Endothelial cell of umbilical vein (primary cell): ENCODE results near the gene FAM135A. TPM values are rescaled to one million over a fixed set of nuclear protein-coding genes. Genes with fewer than 3 reads are reported as not detected.
A peak's percentile ranks its signal among the peaks of the same experiment; 100 is the strongest.

Experiments
- BruUV-seq: library from RNA; stranded (reverse); fragments of 400-500 nt; replicated peaks from 2 replicates; lab custom pipeline; 2021; lab: Mats Ljungman, UMichigan
- CTCF ChIA-PET: fragments of 300-600, 350-600 bp; sonication (Branson Sonifier 250); formaldehyde crosslinking; loops from one replicate; lab custom pipeline; 2021; ENCODE audit warnings: antibody characterized with exemption, inconsistent platforms; lab: Charles Lee
- POLR2A ChIA-PET: fragments of 300-600, 350-600 bp; sonication (Branson Sonifier 250); formaldehyde crosslinking; loops from one replicate; lab custom pipeline; 2021; ENCODE audit warnings: antibody characterized with exemption, inconsistent platforms; lab: Charles Lee
- DNase-seq: peaks from one replicate; pipeline ENCODE4 v3.0.0-alpha.2; 2011; ENCODE audit warnings: low read depth, low spot score
- FAIRE-seq: peaks from 2 replicates; lab custom pipeline; 2011; peaks lifted over from hg19 to GRCh38; lab: Jason Lieb, UNC
- H2AFZ ChIP-seq: 2 replicates; pipeline ENCODE4 v1.6.0; 2012; ENCODE audit warnings: low read depth, low read length, control low read depth, inconsistent platforms
- H3K27ac ChIP-seq: 2 replicates; pipeline ENCODE4 v1.5.1; 2011; ENCODE audit warnings: low read depth, mild to moderate bottlenecking, control low read depth, low read length, moderate library complexity; ENCODE audit not compliant: insufficient read depth
- H3K27me3 ChIP-seq, 2 experiments: 2 replicates each; pipeline versions ENCODE4 v1.6.0 to v1.6.1; 2011; ENCODE audit warnings: low read length in 2 of 2, mixed read lengths in 1 of 2; ENCODE audit not compliant: control insufficient read depth in 2 of 2, insufficient read depth in 2 of 2
- H3K36me3 ChIP-seq, 2 experiments: 2 replicates in 1 of 2; 3 replicates in 1 of 2; pipeline ENCODE4 v1.5.1; 2011; ENCODE audit warnings: low read length in 2 of 2, mild to moderate bottlenecking in 1 of 2, moderate library complexity in 1 of 2; ENCODE audit not compliant: control insufficient read depth in 2 of 2, insufficient read depth in 2 of 2; ENCODE audit errors: extremely low read depth in 1 of 2
- H3K4me1 ChIP-seq: 3 replicates; pipeline ENCODE4 v1.5.1; 2011; ENCODE audit warnings: mild to moderate bottlenecking, low read length; ENCODE audit not compliant: control insufficient read depth, insufficient read depth; ENCODE audit errors: extremely low read depth
- H3K4me2 ChIP-seq: 2 replicates; pipeline ENCODE4 v1.6.1; 2011; ENCODE audit warnings: low read length, control low read depth, mixed read lengths; ENCODE audit not compliant: insufficient read depth
- H3K4me3 ChIP-seq, 3 experiments: fragments of 200-600 bp in 1 of 3; sonication (generic), shearing (Covaris generic) in 1 of 3; replicated peaks in 1 of 3; 2 replicates each; pipeline ENCODE4 v1.5.1; 2011 to 2016; ENCODE audit warnings: control low read depth in 3 of 3, low read length in 3 of 3, mild to moderate bottlenecking in 2 of 3, inconsistent platforms in 1 of 3, low read depth in 1 of 3, moderate library complexity in 1 of 3; ENCODE audit not compliant: insufficient read depth in 1 of 3
- H3K79me2 ChIP-seq: 2 replicates; pipeline ENCODE4 v1.6.0; 2012; ENCODE audit warnings: low read length, inconsistent platforms; ENCODE audit not compliant: control insufficient read depth, insufficient read depth
- H3K9ac ChIP-seq: replicated peaks from 2 replicates; pipeline ENCODE3; 2011; ENCODE audit warnings: low read length, control low read depth; ENCODE audit not compliant: insufficient read depth; ENCODE audit errors: extremely low read depth
- H3K9me1 ChIP-seq: replicated peaks from 3 replicates; pipeline ENCODE4 v1.6.0; 2011; ENCODE audit warnings: mild to moderate bottlenecking, low read length; ENCODE audit not compliant: control insufficient read depth, insufficient read depth; ENCODE audit errors: extremely low read depth
- H3K9me3 ChIP-seq: replicated peaks from 2 replicates; pipeline ENCODE4 v1.5.1; 2012; ENCODE audit warnings: low read length, inconsistent platforms; ENCODE audit not compliant: control insufficient read depth, insufficient read depth
- H4K20me1 ChIP-seq: replicated peaks from 2 replicates; pipeline ENCODE3; 2011; ENCODE audit warnings: mild to moderate bottlenecking, low read length; ENCODE audit not compliant: control insufficient read depth, insufficient read depth; ENCODE audit errors: extremely low read depth
- CTCF ChIP-seq, 2 donors: IDR thresholded peaks; 1 replicate in 1 of 2; 2 replicates in 1 of 2; pipeline ENCODE4 v1.5.1; 2011; ENCODE audit warnings: low read length in 2 of 2, mild to moderate bottlenecking in 2 of 2, moderate library complexity in 2 of 2, control low read depth in 1 of 2, inconsistent platforms in 1 of 2, low read depth in 1 of 2; ENCODE audit not compliant: insufficient read depth in 1 of 2; ENCODE audit errors: extremely low read depth in 1 of 2
- EZH2 ChIP-seq: IDR thresholded peaks from 2 replicates; pipeline ENCODE4 v1.6.1; 2012; ENCODE audit warnings: borderline replicate concordance, low read depth, mild to moderate bottlenecking, moderate library complexity, low read length, inconsistent platforms; ENCODE audit not compliant: severe bottlenecking
- FOS ChIP-seq: IDR thresholded peaks from 2 replicates; pipeline ENCODE4 v1.6.1; 2011; ENCODE audit warnings: mild to moderate bottlenecking, low read length, moderate library complexity, borderline replicate concordance; ENCODE audit not compliant: insufficient read depth
- GATA2 ChIP-seq: IDR thresholded peaks from 2 replicates; pipeline ENCODE4 v1.7.0; 2011; ENCODE audit warnings: low read depth, mild to moderate bottlenecking, moderate library complexity, mixed read lengths, low read length; ENCODE audit not compliant: insufficient read length, insufficient read depth
- JUN ChIP-seq: IDR thresholded peaks from 2 replicates; pipeline ENCODE4 v1.6.1; 2011; ENCODE audit warnings: borderline replicate concordance, low read depth; ENCODE audit not compliant: insufficient read length, insufficient read depth
- MYC ChIP-seq: IDR thresholded peaks from one replicate; pipeline ENCODE4 v1.6.1; 2011; ENCODE audit warnings: mild to moderate bottlenecking, low read depth, low read length
- POLR2A ChIP-seq: IDR thresholded peaks from 2 replicates; pipeline ENCODE4 v1.6.1; 2012; ENCODE audit warnings: low read depth, mild to moderate bottlenecking, control low read depth, low read length
- POLR2AphosphoS5 ChIP-seq: IDR thresholded peaks from 2 replicates; pipeline ENCODE4 v1.6.1; 2012; ENCODE audit warnings: low read depth, mild to moderate bottlenecking, control low read depth, low read length, moderate library complexity; ENCODE audit not compliant: insufficient read depth
- dilution Hi-C: fragments of 300-500 bp; cut with MboI; formaldehyde crosslinking; loops from one replicate; pipeline ENCODE4 v1.15.0; 2019; ENCODE audit warnings: low sequenced_read_pairs; ENCODE audit not compliant: extremely low pct_ligation_motif_present
- intact Hi-C: fragments of 100-400 bp; cut with micrococcal nuclease; formaldehyde crosslinking; loops from one replicate; pipeline ENCODE4 v1.10.0; 2022
- polyA plus RNA-seq, 4 experiments: library from polyadenylated mRNA; depleted of rRNA in 3 of 4; stranded (reverse) in 3 of 4; unstranded in 1 of 4; fragments of >200 nt; gene quantifications; 2 replicates each; pipeline versions ENCODE4 v1.2.1 to v1.2.3, GENCODE V29; 2011 to 2012; ENCODE audit warnings: missing spikeins in 1 of 4
- total RNA-seq: library from RNA; stranded (reverse); gene quantifications from 2 replicates; pipeline ENCODE4 v1.2.3, GENCODE V29; 2021
- TF ChIP-seq, protein P1 (sequence below): IDR thresholded peaks from 2 replicates; pipeline ENCODE4 v1.6.1; 2011; ENCODE audit not compliant: insufficient read depth, insufficient read length

The FAM135A gene
- total and polyA plus RNA-seq, 2 donors (not counting 3 experiments of a cell fraction or from before 2014, with no cell fraction given): 3.7 to 9.6 TPM

DNA sequence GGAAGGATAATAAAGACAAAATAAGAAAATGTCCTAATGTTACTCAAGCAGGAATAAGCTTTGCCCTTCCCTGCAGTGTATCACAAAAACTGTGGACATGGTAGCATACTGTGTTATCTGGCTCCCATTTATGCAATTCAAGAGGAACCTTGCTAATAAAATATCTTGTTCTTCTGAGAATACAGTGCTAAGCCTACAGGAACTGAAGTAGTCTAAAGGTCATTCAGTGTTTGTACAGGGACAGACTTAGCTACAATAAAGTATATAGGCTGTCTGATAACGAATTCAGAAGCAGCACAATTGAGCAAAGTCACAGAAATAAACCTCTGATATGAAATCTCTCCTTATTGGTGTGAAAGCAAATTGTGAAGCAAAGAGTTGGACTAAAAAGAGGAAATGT, 93.9 kb downstream of the FAM135A start:
- BruUV-seq: no TSS peak

More for the DNA sequence above, 93.9 kb downstream of the FAM135A start:
- H3K27ac ChIP-seq: no peak overlapping the region
- intact Hi-C loops: no loop called here
- FAIRE-seq: no peak
- H4K20me1 ChIP-seq: no peaks in the 10 kb centered on the region
- dilution Hi-C loops: no loop called here
- no peaks in the 10 kb centered on the region for H3K79me2 ChIP-seq
- CTCF ChIA-PET: interaction anchor here (1.3 kb wide), 1 partner anchor 14 kb away, joined by 6 read pairs; no protein-coding TSS in a partner anchor
- H3K36me3 ChIP-seq: peaks cover 0 to 2% of the 10 kb centered on the region in 2 experiments
- H2AFZ ChIP-seq: no peak overlapping the region
- H3K9ac ChIP-seq: no peak overlapping the region
- H3K4me2 ChIP-seq: no peak overlapping the region
- H3K4me3 ChIP-seq: no peak overlapping the region
- TF ChIP-seq POLR2A: no peak
- no peak for TF ChIP-seq FOS
- no peak for TF ChIP-seq CTCF (IDR thresholded peaks at IDR 0.05; ENCODE audit: extremely low read depth in 1 of 2, insufficient read depth in 1 of 2, low read depth in 1 of 2, low read length in 2 of 2)
- TF ChIP-seq JUN: no peak
- no peak for TF ChIP-seq POLR2AphosphoS5
- TF ChIP-seq MYC: no peak
- TF ChIP-seq, protein P1, sequence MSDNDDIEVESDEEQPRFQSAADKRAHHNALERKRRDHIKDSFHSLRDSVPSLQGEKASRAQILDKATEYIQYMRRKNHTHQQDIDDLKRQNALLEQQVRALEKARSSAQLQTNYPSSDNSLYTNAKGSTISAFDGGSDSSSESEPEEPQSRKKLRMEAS: no peak
- no peak for TF ChIP-seq GATA2
- no peak for TF ChIP-seq EZH2
- peak; percentile 17 for DNase-seq
- H3K27me3 ChIP-seq: no peaks in the 10 kb centered on the region
- no peaks in the 10 kb centered on the region for H3K9me1 ChIP-seq
- no peaks in the 10 kb centered on the region for H3K4me1 ChIP-seq
- POLR2A ChIA-PET: no interaction called here
- H3K9me3 ChIP-seq: no peaks in the 10 kb centered on the region
